Activated effector memory CD4-positive, alpha-beta T cell treated with anti-CD3 and anti-CD28 coated beads, Interleukin-2, amount 50 U/mL, for 16 hours (primary cell): ENCODE results near the gene THAP5.

ENCODE experiments used
- DNase-seq: peaks from one replicate; pipeline ENCODE4 v3.0.0-alpha.2; 2020

Gene THAP5

GRCh38 chr7:108569381-108570145, at the start of gene THAP5, which contains the start of gene DNAJB9:
Gene THAP5, minus strand, starts transcription at chr7:108569706. Its CDS starts 137 bp downstream, at chr7:108569569.
Gene DNAJB9, plus strand, starts transcription at chr7:108569874. Its CDS starts 1,853 bp downstream, at chr7:108571727.
- DNase-seq, result peak; percentile 100

DNA sequence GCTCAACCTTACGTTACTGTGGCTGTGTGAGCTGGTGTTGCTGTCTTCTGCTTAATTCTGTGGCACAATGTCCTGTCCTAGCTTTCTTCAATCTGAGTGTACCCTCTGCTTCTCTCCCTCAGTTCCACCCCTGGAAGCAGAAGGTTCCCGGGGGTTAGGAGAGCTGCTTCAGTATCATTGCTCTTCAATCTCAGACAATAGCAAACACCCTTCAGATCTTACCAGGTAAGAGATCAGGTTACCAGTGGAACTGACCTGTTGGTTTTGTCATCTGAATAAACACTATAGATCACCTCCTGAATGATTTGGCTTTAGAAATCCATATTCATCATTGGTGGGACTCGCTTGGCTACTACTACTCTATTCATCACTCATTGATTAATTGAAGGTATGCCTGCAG, 48.5 kb upstream of the THAP5 start:
- DNase-seq, result no peak

DNA sequence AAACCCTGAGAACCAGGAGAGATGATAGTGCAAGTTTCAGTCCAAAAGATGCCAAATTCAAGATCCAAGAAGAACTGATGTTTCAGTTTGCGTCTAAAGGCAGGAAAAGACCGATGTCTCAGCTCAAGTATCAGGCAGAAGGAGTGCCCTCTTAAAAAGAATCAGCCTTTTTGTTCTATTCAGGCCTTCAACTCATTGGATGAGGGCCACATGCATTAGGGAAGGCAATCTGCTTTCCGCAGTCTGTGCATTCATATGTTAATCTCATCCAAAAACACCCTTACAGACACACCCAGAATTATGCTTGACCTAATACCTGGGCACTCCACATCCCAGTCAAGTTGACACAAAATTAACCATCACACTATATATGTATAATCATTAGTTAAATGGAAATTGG, 45.4 kb upstream of the THAP5 start:
- DNase-seq, result no peak

DNA sequence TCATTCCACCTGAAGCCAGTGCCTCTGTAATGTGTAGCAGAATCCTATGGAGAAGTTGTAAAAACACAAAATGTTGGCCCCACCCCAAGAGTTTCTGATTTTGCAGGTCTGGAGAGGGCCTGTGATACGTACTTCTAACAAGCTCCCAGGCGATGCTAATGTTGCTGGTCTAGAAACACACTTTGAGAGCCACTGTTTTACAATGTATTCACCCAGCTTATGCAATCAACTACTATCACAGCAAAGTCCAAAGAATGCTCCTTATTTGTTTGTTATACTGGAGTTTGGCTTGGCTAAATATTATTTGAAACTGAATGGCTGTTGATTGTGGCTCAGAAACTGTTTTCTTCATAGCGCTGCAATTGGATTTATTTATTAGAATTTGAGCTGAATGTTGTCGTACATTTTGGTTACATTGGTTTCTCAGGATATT, 44.5 kb upstream of the THAP5 start:
- DNase-seq, result no peak

GRCh38 chr7:108613147-108613948, 43.8 kb upstream of the THAP5 start:
- no peak for DNase-seq

- DNase-seq, result no peak
These were observed 41.8 kb upstream of the THAP5 start for GRCh38 chr7:108611268-108611667.

DNA sequence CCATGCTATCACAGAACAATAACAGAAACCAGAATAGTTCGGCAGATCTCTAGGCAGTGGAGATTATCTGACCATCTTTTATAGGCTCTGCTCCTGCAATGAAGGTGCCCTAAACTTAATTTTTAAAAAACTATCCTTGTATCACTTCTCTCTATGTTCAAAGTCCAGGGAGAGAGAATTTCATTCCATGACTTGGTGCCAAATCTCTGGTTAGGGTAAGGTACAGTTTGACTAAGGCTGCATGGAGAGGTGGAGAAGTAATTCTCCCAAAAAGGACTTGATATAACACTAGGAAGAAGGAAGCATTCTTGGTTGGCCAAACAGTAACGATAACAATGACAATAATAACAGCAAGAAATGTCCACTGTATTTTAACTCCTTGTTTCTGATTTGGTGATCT, 40.1 kb upstream of the THAP5 start:
- no peak for DNase-seq

DNA sequence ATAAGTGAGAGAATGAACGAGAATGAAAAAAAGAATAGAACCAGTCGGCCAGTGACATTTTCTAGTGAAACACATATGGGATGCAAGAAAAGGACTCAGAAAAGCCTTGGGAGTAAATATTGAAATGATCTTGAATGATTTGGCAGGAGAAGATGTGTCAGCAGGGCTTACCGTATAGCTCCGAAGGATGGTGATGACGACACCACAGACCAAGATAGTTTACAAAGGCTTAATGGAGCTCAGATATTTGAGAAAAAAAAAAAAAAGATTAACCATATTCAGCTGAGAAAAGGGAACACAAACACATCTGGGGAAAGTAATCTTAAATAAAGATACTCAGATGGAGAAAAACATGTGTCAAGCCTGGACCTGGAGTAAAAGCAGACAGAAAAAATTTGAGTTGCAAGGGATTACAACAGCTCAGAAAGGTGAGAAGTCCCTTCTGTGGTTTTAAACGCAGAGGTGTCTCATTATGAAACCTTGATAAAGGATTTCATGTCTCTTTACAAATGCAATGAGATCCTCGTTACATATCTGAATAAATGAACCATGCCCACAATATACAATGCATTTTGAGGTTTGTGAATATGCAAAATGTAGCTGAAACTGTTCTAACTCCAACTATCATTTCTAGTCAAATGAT, 36.2 kb upstream of the THAP5 start:
- no peak for DNase-seq

GRCh38 chr7:108604307-108605077, 35.0 kb upstream of the THAP5 start:
- no peak for DNase-seq

DNA sequence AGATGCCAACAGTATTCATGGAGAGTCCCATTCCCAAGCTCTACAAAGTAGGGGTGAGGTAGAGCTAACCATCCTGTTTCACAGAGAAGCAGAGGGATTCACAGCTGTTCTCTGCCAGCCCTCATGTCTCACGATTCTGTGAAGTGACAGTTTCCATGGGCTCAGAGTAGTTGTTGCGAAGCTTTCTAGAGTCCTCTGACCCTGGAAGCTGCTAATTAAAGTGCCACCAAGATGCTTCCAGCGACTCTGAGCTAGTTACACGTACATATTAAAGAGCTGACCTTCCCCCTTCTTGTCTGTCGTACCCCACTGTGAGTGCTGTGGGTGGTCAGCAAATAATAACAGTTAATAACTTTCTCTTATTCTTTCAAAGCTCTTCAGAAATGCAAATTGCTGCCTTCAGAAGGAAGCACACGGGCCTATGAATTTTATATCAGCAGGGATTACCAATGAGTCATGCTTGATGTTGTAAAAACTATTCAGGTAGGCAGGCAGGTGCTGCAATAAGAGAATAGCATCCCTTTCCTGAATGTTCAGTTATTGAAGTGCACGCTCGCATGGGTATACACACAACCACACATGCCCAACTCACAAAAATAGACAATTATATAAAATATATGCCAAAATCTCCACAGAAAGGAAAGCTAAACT, 34.3 kb upstream of the THAP5 start:
- DNase-seq, result no peak

GRCh38 chr7:108600399-108600798, 30.9 kb upstream of the THAP5 start:
- DNase-seq, result no peak

GRCh38 chr7:108598914-108599580, 29.5 kb upstream of the THAP5 start:
- no peak for DNase-seq

DNA sequence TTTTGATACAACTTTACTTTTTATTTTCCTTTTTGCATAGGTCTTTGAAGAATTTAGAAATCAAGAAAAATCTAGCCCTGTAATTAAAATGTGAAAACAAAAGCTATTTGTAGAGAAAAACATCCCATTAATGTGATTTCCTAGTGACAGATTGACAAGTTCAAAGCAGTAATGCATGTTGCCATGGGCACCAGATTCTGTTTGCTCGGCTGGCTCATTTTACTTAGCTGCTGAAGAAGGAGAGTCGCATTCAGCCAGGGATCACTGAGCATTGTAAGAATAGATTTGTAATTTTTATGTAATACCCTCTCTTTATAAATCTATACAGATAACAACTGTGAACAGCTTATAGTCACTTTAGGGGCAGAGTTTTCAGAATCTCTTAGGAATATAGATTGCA, 28.6 kb upstream of the THAP5 start:
- DNase-seq, result no peak

DNA sequence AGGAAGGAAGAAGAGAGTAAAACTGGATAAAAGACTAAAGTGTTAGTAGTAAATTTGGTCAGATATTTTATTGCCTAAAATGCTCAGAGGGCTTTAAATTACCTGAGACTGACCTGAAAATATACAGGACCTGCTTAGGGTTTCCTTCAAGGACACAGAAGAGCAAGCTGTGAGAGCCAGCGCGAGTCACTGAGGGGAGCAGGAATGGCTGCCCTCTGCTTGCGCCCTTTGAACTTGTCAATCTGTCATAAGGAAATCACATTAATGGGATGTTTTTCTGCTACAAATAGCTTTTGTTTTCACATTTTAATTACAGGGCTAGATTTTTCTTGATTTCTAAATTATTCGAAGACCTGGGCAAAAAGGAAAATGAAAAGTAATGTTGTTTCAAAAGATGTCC, 27.1 kb upstream of the THAP5 start:
- no peak for DNase-seq

DNA sequence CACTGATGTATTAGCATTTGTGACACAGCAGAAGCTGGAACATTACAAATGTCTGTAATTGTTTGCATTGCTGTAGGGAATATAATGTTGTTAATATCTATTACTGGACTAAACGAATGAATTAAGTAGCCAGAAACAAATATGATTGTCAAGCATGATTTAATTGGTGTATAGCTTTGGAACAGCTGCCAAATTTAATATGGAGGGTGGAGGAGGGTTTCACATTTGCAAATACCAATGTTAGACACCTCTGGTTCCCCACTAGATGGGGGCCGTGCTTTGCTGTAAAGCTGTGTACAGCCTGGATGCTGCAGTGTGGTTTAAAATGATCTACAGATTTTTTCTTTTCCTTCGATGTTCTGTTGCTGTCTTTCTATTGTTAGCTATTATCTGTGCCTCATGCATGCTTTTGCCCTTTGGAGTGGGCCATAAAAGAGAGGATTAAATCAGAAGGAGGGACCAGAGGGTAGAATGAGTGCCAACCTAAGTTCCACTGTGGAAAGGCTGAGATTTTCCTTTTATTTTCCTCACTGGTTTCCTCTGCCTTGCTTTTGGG, 23.2 kb upstream of the THAP5 start:
- no peak for DNase-seq

DNA sequence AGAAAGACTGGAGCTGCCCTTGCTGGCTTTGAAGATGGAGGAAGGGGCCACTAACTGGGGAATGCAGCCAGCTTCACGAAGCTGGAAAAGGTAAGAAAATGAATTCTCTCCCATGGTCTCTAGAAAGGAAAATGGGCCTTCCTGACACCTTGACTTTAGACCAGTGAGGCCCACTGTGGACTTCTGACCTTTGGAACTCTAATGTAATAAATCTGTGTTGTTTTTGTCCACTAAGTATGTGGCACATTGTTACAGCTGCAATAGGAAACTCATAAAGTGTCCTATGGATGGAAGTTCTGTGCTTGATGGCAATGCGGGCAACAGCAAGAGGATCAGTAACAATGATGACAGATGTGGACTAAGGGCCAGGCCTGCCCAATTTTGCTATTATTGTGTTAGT, 21.1 kb upstream of the THAP5 start:
- no peak for DNase-seq

DNA sequence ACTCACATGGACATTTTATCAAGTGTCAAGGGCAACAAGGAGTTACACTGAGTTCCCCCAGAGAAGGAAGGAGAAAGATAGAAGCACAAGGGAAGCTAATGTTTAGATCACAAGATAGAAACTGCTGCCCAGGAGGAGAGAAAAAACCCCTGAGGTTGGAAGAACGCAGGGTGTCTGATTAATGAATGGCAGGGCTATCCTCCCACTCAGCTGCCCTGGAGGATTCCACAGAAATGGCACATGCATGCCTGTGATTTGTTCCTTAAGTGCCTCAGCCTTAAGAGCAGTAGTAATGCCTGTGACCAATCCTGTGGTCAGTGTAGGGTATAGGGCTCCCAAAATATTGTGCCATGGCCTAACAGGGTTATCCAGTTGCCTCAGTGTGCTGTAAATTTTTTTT, 20.4 kb upstream of the THAP5 start:
- DNase-seq, result no peak

DNA sequence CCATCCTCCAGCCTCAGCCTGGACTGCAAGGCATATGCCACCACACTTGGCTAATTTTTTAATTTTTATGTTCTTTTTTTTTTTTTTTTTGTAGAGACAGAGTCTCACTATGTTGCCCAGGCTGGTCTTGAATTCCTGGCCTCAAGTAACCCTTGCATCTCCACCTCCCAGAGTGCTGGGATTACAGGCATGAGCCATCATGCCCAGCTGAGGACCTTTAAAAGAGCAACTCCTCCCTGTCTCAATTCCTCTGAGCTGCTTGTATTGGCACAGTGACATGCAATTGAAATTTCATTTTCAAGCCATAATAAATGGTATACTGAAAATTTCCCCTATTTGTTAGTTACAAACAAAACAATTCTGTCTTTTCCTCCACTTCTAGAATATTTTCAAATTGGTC, 19.7 kb upstream of the THAP5 start:
- DNase-seq, result no peak

- no peak for DNase-seq
These were observed 16.8 kb upstream of the THAP5 start for GRCh38 chr7:108586274-108586710.

- no peak for DNase-seq
These were observed 16.3 kb upstream of the THAP5 start for GRCh38 chr7:108585843-108586242.

DNA sequence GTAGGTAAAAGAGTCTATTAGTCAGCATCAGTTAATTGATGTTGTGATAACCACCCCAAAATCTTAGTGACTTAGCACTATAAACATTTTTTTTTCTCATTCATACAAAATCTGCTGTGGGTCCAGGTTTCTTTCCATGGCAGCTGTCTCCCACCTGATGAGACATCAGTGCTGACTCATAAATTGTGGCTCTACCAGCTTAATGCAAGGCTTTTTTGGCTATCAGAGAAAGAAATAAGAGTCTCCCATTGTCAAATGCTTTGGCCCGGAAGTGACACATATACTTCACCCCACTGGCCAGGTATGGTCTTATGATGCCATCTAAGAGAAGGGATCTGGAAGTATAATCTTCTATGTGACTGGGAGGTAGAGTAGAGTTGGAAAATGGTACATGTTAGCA, 14.7 kb upstream of the THAP5 start:
- no peak for DNase-seq
